ENCODE data around the gene MS4A3.

Gene MS4A3

GRCh38 chr11:60059052-60059451 is 2.6 kb downstream of the MS4A3 start:
- TF ChIP-seq, protein P1, sequence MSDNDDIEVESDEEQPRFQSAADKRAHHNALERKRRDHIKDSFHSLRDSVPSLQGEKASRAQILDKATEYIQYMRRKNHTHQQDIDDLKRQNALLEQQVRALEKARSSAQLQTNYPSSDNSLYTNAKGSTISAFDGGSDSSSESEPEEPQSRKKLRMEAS (IDR thresholded peaks at IDR 0.05), result no peak
- TF ChIP-seq CREB1 (IDR thresholded peaks at IDR 0.05; ENCODE audit: low read depth) (no peak), TAF1 (IDR thresholded peaks at IDR 0.05; ENCODE audit: low read depth) (no peak)

DNA sequence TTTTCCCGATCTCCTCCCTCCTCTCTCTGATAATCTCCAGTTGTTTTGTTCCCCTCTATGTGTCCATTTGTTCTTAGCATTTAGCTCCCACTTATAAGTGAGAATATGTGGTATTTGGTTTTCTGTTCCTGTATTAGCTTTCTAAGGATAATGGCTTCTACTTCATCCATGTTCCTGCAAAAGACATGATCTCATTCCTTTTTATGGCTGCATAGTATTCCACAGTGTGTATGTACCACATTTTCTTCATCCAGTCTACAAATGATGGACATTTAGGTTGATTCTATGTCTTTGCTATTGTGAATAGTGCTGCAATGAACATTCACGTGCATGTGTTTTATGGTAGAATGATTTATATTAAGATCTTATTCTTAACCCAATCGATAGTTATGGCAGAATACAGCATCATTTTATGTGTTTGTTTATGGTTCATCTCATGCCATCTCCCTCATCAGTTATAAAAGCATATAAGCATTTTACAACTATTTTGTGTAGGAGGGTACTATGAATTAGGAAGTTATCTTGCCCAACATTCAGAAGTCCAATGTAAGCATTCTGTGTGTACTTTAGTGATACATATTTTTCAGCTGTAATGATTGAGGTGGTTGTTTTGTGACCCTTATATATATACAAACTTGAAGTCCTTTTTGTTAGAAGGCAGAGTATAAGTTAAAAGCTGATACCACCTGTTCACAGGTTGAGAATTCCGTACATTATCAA is 3.2 kb downstream of the MS4A3 start:
- no peak for TF ChIP-seq TCF12 (IDR thresholded peaks at IDR 0.05; ENCODE audit: low read depth)
- TF ChIP-seq EP300 (IDR thresholded peaks at IDR 0.05; ENCODE audit: borderline replicate concordance), result no peak
- no peak for TF ChIP-seq RAD21 (IDR thresholded peaks at IDR 0.05; ENCODE audit: low read depth)
- TF ChIP-seq ZBTB7A (IDR thresholded peaks at IDR 0.05; ENCODE audit: low read depth), result no peak
- no peak for TF ChIP-seq NFIC (IDR thresholded peaks at IDR 0.05)
- TF ChIP-seq, protein P2, sequence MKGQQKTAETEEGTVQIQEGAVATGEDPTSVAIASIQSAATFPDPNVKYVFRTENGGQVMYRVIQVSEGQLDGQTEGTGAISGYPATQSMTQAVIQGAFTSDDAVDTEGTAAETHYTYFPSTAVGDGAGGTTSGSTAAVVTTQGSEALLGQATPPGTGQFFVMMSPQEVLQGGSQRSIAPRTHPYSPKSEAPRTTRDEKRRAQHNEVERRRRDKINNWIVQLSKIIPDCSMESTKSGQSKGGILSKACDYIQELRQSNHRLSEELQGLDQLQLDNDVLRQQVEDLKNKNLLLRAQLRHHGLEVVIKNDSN (IDR thresholded peaks at IDR 0.05), result no peak
- TF ChIP-seq CEBPB (IDR thresholded peaks at IDR 0.05), result no peak
- TF ChIP-seq TAF1 (IDR thresholded peaks at IDR 0.05; ENCODE audit: low read depth), result no peak
- no peak for TF ChIP-seq FOXM1 (IDR thresholded peaks at IDR 0.05; ENCODE audit: borderline replicate concordance, low read depth)
- TF ChIP-seq CREB1 (IDR thresholded peaks at IDR 0.05; ENCODE audit: low read depth), result no peak
- no peak for TF ChIP-seq EGR1 (IDR thresholded peaks at IDR 0.05)
- TF ChIP-seq TEAD4 (IDR thresholded peaks at IDR 0.05), result no peak
- TF ChIP-seq REST (IDR thresholded peaks at IDR 0.05; ENCODE audit: low read depth), result no peak
- TF ChIP-seq, protein P1 (IDR thresholded peaks at IDR 0.05), result no peak

DNA sequence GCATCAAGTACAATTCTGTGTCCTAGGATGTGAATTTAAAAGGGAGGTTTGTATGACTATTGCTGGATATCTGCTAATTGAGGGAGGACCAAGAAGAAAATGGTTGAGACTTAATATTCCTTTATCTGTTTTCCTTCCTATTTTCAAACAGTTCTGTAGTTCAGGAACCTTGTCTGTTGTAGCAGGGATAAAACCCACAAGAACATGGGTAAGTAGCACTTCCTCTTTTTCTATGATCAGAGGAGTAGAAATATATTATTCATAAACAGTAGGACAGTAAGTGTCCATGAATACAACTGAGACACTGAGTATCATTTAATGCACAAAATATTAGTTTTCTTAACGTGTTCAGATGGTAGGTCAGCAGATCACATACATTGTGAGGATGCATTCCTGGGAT is 7.6 kb downstream of the MS4A3 start:
- TF ChIP-seq RAD21 (IDR thresholded peaks at IDR 0.05; ENCODE audit: low read depth), result no peak
- TF ChIP-seq, protein P2 (IDR thresholded peaks at IDR 0.05), result no peak
- no peak for TF ChIP-seq TCF12 (IDR thresholded peaks at IDR 0.05; ENCODE audit: low read depth)
- TF ChIP-seq FOXM1 (IDR thresholded peaks at IDR 0.05; ENCODE audit: borderline replicate concordance, low read depth), result no peak
- no peak for TF ChIP-seq EP300 (IDR thresholded peaks at IDR 0.05; ENCODE audit: borderline replicate concordance)
- no peak for TF ChIP-seq TEAD4 (IDR thresholded peaks at IDR 0.05)
- TF ChIP-seq NFIC (IDR thresholded peaks at IDR 0.05), result no peak
- TF ChIP-seq EGR1 (IDR thresholded peaks at IDR 0.05), result no peak
- no peak for TF ChIP-seq YY1 (IDR thresholded peaks at IDR 0.05; ENCODE audit: low read depth)
- TF ChIP-seq REST (IDR thresholded peaks at IDR 0.05; ENCODE audit: low read depth), result no peak
- no peak for TF ChIP-seq CEBPB (IDR thresholded peaks at IDR 0.05)

DNA sequence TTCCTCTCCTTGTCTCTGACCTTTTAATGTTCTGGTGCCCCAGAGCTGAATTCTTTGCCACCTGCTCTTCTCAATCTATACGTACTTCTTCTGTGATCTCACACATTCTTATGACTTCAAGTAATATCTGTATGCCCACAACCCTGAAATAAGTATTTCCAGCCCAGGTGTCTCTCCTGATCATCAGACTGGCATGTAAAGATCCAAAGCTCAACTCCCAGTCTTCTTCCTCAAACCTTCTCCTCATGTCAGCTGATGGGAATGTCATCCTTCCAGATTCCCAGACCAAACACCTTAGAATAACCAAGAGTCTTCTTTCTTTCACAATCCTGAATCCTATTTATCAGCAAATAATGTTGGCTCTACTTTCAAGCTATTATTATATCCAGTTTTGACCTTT is 9.3 kb downstream of the MS4A3 start:
- TF ChIP-seq REST (IDR thresholded peaks at IDR 0.05; ENCODE audit: low read depth) (no peak), NFIC (IDR thresholded peaks at IDR 0.05) (no peak), ZBTB7A (IDR thresholded peaks at IDR 0.05; ENCODE audit: low read depth) (no peak), CREB1 (IDR thresholded peaks at IDR 0.05; ENCODE audit: low read depth) (no peak), TAF1 (IDR thresholded peaks at IDR 0.05; ENCODE audit: low read depth) (no peak), TCF12 (IDR thresholded peaks at IDR 0.05; ENCODE audit: low read depth) (no peak)

- TF ChIP-seq, protein P2 (IDR thresholded peaks at IDR 0.05), result no peak
- TF ChIP-seq ZBTB7A (IDR thresholded peaks at IDR 0.05; ENCODE audit: low read depth) (no peak), CEBPB (IDR thresholded peaks at IDR 0.05) (no peak), CREB1 (IDR thresholded peaks at IDR 0.05; ENCODE audit: low read depth) (no peak)
- TF ChIP-seq, protein P1 (IDR thresholded peaks at IDR 0.05), result no peak
These were observed 13.0 kb downstream of the MS4A3 start for GRCh38 chr11:60069450-60069849.
